Measurements from ENCODE around the gene ITPR1. TPM values are rescaled to one million over a fixed set of nuclear protein-coding genes. Genes with fewer than 3 reads are reported as not detected.

The ITPR1 gene
- total RNA-seq, 1 donor from 2014 or later, result 143 TPM

DNA sequence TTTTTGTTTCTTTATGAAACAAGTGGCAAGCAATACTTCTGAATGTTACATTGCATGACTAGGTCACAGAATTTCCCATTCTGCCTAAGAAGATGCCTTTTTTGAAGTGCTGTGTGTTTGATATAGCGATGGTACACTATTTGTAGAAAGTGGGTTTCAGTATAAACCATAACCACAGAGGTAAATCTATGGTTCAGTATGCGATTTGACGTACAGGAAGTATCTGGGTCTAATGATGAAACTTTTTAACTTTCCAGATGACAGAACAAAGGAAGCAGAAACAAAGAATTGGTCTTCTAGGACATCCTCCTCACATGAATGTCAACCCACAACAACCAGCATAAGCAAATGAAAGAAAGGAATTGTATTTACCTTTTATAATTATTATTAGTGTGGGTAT lies 352.7 kb downstream of the ITPR1 start:
- Mint-ChIP-seq H3K36me3 (ENCODE audit: low read depth) (peaks cover 48% of the 10 kb centered on the region), H3K4me1 (peaks cover 72% of the 10 kb centered on the region), H3K27me3 (no peaks in the 10 kb centered on the region), H3K4me3 (peak overlapping the region; percentile 16), H3K9me3 (no peaks in the 10 kb centered on the region), H3K27ac (peak overlapping the region; percentile 69)
- TF ChIP-seq, protein P1, sequence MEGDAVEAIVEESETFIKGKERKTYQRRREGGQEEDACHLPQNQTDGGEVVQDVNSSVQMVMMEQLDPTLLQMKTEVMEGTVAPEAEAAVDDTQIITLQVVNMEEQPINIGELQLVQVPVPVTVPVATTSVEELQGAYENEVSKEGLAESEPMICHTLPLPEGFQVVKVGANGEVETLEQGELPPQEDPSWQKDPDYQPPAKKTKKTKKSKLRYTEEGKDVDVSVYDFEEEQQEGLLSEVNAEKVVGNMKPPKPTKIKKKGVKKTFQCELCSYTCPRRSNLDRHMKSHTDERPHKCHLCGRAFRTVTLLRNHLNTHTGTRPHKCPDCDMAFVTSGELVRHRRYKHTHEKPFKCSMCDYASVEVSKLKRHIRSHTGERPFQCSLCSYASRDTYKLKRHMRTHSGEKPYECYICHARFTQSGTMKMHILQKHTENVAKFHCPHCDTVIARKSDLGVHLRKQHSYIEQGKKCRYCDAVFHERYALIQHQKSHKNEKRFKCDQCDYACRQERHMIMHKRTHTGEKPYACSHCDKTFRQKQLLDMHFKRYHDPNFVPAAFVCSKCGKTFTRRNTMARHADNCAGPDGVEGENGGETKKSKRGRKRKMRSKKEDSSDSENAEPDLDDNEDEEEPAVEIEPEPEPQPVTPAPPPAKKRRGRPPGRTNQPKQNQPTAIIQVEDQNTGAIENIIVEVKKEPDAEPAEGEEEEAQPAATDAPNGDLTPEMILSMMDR (IDR thresholded peaks at IDR 0.05), result no peak
- no peak for DNase-seq
- ChIA-PET POLR2A (interaction anchor here (1.0 to 1.3 kb wide), 2 partner anchors 167 to 341 kb away, joined by 3 read pairs; no protein-coding TSS in a partner anchor), CTCF (no interaction called here)
- peak; percentile 66 for ATAC-seq (ENCODE audit: low read depth)
- intact Hi-C loops (cut with micrococcal nuclease), result loop anchor here (1.0 kb wide), 3 partner anchors 15 to 166 kb away; no protein-coding TSS in a partner anchor

- Mint-ChIP-seq H3K27ac (no peak overlapping the region), H3K4me3 (no peak overlapping the region), H3K36me3 (ENCODE audit: low read depth) (peaks cover 41% of the 10 kb centered on the region), H3K4me1 (peaks cover 73% of the 10 kb centered on the region), H3K27me3 (no peaks in the 10 kb centered on the region), H3K9me3 (no peaks in the 10 kb centered on the region)
- DNase-seq (no peak), ATAC-seq (ENCODE audit: low read depth) (no peak)
- CTCF ChIA-PET, result no interaction called here
- POLR2A ChIA-PET, result interaction anchor here (1.0 to 5.8 kb wide), 3 partner anchors 132 to 342 kb away, joined by 3 to 68 read pairs (median 3); partner anchors contain the start of gene BHLHE40
- intact Hi-C loops (cut with micrococcal nuclease), result loop anchor here (1.0 kb wide), 2 partner anchors 132 to 166 kb away; no protein-coding TSS in a partner anchor
- TF ChIP-seq, protein P1 (IDR thresholded peaks at IDR 0.05), result no peak
Observed at GRCh38 chr3:4846543-4846942, 353.4 kb downstream of the ITPR1 start.

DNA sequence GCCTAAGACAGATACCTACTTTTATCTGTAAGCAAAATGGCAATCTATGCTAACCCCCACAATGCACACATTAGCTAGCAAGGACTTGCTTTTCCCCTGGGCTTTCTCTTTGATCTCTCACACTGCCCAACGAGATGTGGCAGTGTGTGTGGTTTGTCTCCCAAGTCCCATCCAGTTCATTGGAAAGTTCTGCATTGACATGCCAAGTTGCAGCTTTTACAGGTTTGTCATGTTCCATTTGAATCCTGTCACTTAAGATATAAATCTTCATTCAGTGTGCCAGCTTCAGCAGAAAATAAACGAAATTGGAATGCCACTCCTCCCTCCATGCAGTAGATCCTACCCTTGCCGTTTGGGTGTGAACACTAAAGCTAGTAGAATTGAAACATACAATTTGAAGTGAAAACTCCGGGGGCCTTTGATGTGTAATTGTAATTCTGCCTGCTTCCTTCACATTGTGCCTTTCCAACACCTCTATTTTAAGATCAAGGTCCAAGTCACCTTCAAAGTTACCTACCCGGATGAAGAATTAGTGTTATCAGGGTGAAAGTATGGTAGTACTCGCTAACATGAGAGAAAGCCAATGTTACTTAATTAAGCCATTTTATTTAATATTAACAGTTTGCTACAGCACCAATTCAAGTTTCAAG lies 355.2 kb downstream of the ITPR1 start:
- DNase-seq (no peak), ATAC-seq (ENCODE audit: low read depth) (no peak)
- CTCF ChIA-PET, result no interaction called here
- intact Hi-C loops (cut with micrococcal nuclease), result no loop called here
- H3K4me3 Mint-ChIP-seq, result no peak overlapping the region
- POLR2A ChIA-PET, result interaction anchor here (1.3 to 5.8 kb wide), 2 partner anchors 18 to 130 kb away, joined by 3 to 68 read pairs; partner anchors contain the start of gene BHLHE40
- peak overlapping the region; percentile 16 for H3K27ac Mint-ChIP-seq
- H3K4me1 Mint-ChIP-seq, result peaks cover 74% of the 10 kb centered on the region
- H3K36me3 Mint-ChIP-seq (ENCODE audit: low read depth), result peaks cover 29% of the 10 kb centered on the region
- no peaks in the 10 kb centered on the region for H3K9me3 Mint-ChIP-seq
- TF ChIP-seq, protein P1 (IDR thresholded peaks at IDR 0.05), result no peak
- H3K27me3 Mint-ChIP-seq, result no peaks in the 10 kb centered on the region

- Mint-ChIP-seq H3K4me3 (no peak overlapping the region), H3K36me3 (ENCODE audit: low read depth) (peaks cover 23% of the 10 kb centered on the region), H3K27me3 (no peaks in the 10 kb centered on the region), H3K27ac (peak overlapping the region; percentile 90), H3K9me3 (no peaks in the 10 kb centered on the region), H3K4me1 (peaks cover 76% of the 10 kb centered on the region)
- CTCF ChIA-PET, result no interaction called here
- ATAC-seq (ENCODE audit: low read depth) (no peak), DNase-seq (no peak)
- intact Hi-C loops (cut with micrococcal nuclease), result no loop called here
- TF ChIP-seq, protein P1 (IDR thresholded peaks at IDR 0.05), result no peak
- POLR2A ChIA-PET, result interaction anchor here (1.3 to 5.8 kb wide), 8 partner anchors 11 to 163 kb away, joined by 3 to 68 read pairs (median 14); partner anchors contain the start of gene BHLHE40
Observed at GRCh38 chr3:4849136-4849535, 356.0 kb downstream of the ITPR1 start.

DNA sequence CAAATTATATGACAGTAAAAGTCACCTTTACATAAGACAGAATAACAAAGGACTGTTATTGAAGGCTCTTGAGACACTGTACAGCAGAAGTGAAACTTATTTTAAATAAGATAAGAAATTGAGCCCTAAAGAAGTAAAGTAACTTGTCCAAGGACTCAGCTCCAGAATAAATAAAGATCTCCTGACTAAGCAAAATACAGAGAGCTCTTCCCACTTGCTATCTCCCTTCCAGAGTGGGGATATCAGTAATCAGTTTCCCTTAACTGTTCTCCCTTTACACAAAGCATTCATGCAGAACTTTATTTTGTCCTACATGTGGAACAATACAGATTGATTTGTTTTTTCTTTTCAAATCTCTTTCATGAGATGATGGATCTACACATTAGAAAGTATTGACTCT lies 356.6 kb downstream of the ITPR1 start:
- peaks cover 73% of the 10 kb centered on the region for H3K4me1 Mint-ChIP-seq
- no peaks in the 10 kb centered on the region for H3K27me3 Mint-ChIP-seq
- peak overlapping the region; percentile 90 for H3K27ac Mint-ChIP-seq
- H3K4me3 Mint-ChIP-seq, result peak overlapping the region; percentile 54
- TF ChIP-seq, protein P1 (IDR thresholded peaks at IDR 0.05), result no peak
- ATAC-seq (ENCODE audit: low read depth) (peak; percentile 28), DNase-seq (no peak)
- no peaks in the 10 kb centered on the region for H3K9me3 Mint-ChIP-seq
- ChIA-PET CTCF (interaction anchor here (0.9 to 1.3 kb wide), 2 partner anchors 130 to 134 kb away, joined by 3 read pairs; no protein-coding TSS in a partner anchor), POLR2A (interaction anchor here (0.6 to 5.8 kb wide), 10 partner anchors 12 to 163 kb away, joined by 3 to 68 read pairs (median 14); partner anchors contain the start of gene BHLHE40)
- intact Hi-C loops (cut with micrococcal nuclease), result loop anchor here (1.0 kb wide), 2 partner anchors 18 to 131 kb away; no protein-coding TSS in a partner anchor
- peaks cover 21% of the 10 kb centered on the region for H3K36me3 Mint-ChIP-seq (ENCODE audit: low read depth)

Measured in activated B cell treated with CpG ODN at 0.5 μM for 24 hours (primary cell).